SK-N-SH treated with all-trans-retinoic acid at 6 μM for 48 hours (cell line): Measurements from ENCODE around the gene UBE2D4.

Experiments
- ATAC-seq: fragments of 200-7000 bp; cut with Tn5 transposase; 3 replicates; pipeline ENCODE4 v1.9.1; 2020; ENCODE audit warnings: mild to moderate bottlenecking, moderate library complexity
- ARNTL ChIP-seq: fragments of 450-650 bp; formaldehyde crosslinking; IDR thresholded peaks from 2 replicates; pipeline ENCODE4 v1.5.0; 2020; ENCODE audit warnings: low read depth, mild to moderate bottlenecking, moderate library complexity, borderline replicate concordance
- BACH2 ChIP-seq: fragments of 250-450 bp; sonication (Bioruptor Pico); IDR thresholded peaks from 2 replicates; pipeline ENCODE4 v1.9.0; 2021; ENCODE audit warnings: mild to moderate bottlenecking, borderline replicate concordance
- CSDC2 ChIP-seq: fragments of 250-450 bp; sonication (Bioruptor Pico); IDR thresholded peaks from 2 replicates; pipeline ENCODE4 v1.5.0; 2020; ENCODE audit warnings: mild to moderate bottlenecking, moderate library complexity
- ESRRG ChIP-seq: fragments of 250-450 bp; sonication (Bioruptor Pico); IDR thresholded peaks from 2 replicates; pipeline ENCODE4 v1.6.1; 2021; ENCODE audit warnings: mild to moderate bottlenecking
- GLIS3 ChIP-seq: fragments of 250-450 bp; sonication (Bioruptor Pico); IDR thresholded peaks from 2 replicates; pipeline ENCODE4 v1.5.0; 2020; ENCODE audit warnings: mild to moderate bottlenecking, moderate library complexity
- ISL1 ChIP-seq: fragments of 250-450 bp; sonication (Bioruptor Pico); IDR thresholded peaks from 2 replicates; pipeline ENCODE4 v2.1.2; 2022; ENCODE audit warnings: mild to moderate bottlenecking, moderate library complexity
- OSR1 ChIP-seq: fragments of 250-450 bp; sonication (Bioruptor Pico); IDR thresholded peaks from 2 replicates; pipeline ENCODE4 v1.8.0; 2022; ENCODE audit warnings: moderate library complexity, mild to moderate bottlenecking, inconsistent platforms
- PATZ1 ChIP-seq: fragments of 250-450 bp; sonication (Bioruptor Pico); IDR thresholded peaks from 2 replicates; pipeline ENCODE4 v1.8.0; 2020; ENCODE audit warnings: mild to moderate bottlenecking, moderate library complexity, borderline replicate concordance
- PPARA ChIP-seq: fragments of 250-450 bp; sonication (Bioruptor Pico); IDR thresholded peaks from 2 replicates; pipeline ENCODE4 v1.5.0; 2020; ENCODE audit warnings: mild to moderate bottlenecking, borderline replicate concordance
- RARB ChIP-seq: fragments of 250-450 bp; sonication (Bioruptor Pico); IDR thresholded peaks from 2 replicates; pipeline ENCODE4 v1.8.0; 2021; ENCODE audit warnings: mild to moderate bottlenecking, moderate library complexity
- SNAI2 ChIP-seq: fragments of 250-450 bp; sonication (Bioruptor Pico); IDR thresholded peaks from 2 replicates; pipeline ENCODE4 v1.5.0; 2020; ENCODE audit warnings: mild to moderate bottlenecking, moderate library complexity
- TCF4 ChIP-seq: fragments of 250-450 bp; sonication (Bioruptor Pico); IDR thresholded peaks from 2 replicates; pipeline ENCODE4 v1.8.0; 2021; ENCODE audit warnings: mild to moderate bottlenecking, moderate library complexity, borderline replicate concordance
- TOX ChIP-seq: fragments of 250-450 bp; sonication (Bioruptor Pico); IDR thresholded peaks from 2 replicates; pipeline ENCODE4 v1.8.0; 2021; ENCODE audit warnings: mild to moderate bottlenecking, moderate library complexity, borderline replicate concordance
- ZC3H10 ChIP-seq: fragments of 250-450 bp; sonication (Bioruptor Pico); IDR thresholded peaks from 2 replicates; pipeline ENCODE4 v1.5.1; 2021; ENCODE audit warnings: mild to moderate bottlenecking, moderate library complexity
- ZFP3 ChIP-seq: fragments of 250-450 bp; sonication (Bioruptor Pico); IDR thresholded peaks from 2 replicates; pipeline ENCODE4 v1.5.0; 2020; ENCODE audit warnings: mild to moderate bottlenecking, moderate library complexity
- ZFP30 ChIP-seq: fragments of 450-650 bp; formaldehyde crosslinking; IDR thresholded peaks from 2 replicates; pipeline ENCODE4 v1.5.0; 2022; ENCODE audit warnings: mild to moderate bottlenecking, moderate library complexity
- ZNF565 ChIP-seq: fragments of 450-650 bp; formaldehyde crosslinking; conservative IDR thresholded peaks from 2 replicates; pipeline ENCODE4 v1.5.0; 2020; ENCODE audit warnings: low read depth, mild to moderate bottlenecking, moderate library complexity
- ZNF70 ChIP-seq: fragments of 450-650 bp; formaldehyde crosslinking; IDR thresholded peaks from 2 replicates; pipeline ENCODE4 v1.5.0; 2020; ENCODE audit warnings: mild to moderate bottlenecking, moderate library complexity
- ZNF8 ChIP-seq: fragments of 450-650 bp; formaldehyde crosslinking; IDR thresholded peaks from 2 replicates; pipeline ENCODE4 v1.5.0; 2020; ENCODE audit warnings: mild to moderate bottlenecking, moderate library complexity
- TF ChIP-seq, protein P1 (sequence below): fragments of 250-450 bp; sonication (Bioruptor Pico); IDR thresholded peaks from 2 replicates; pipeline ENCODE4 v1.5.1; 2021; ENCODE audit warnings: mild to moderate bottlenecking, moderate library complexity
- TF ChIP-seq, protein P2 (sequence below): fragments of 250-450 bp; sonication (Bioruptor Pico); IDR thresholded peaks from 2 replicates; pipeline ENCODE4 v1.5.1; 2020; ENCODE audit warnings: low read depth, mild to moderate bottlenecking, moderate library complexity
- TF ChIP-seq, protein P3 (sequence below): fragments of 250-450 bp; sonication (Bioruptor Pico); IDR thresholded peaks from 2 replicates; pipeline ENCODE4 v1.8.0; 2021; ENCODE audit warnings: low read depth, mild to moderate bottlenecking, moderate library complexity, borderline replicate concordance
- TF ChIP-seq, protein P4 (sequence below): fragments of 250-450 bp; sonication (Bioruptor Pico); IDR thresholded peaks from 2 replicates; pipeline ENCODE4 v1.5.0; 2020; ENCODE audit warnings: mild to moderate bottlenecking, moderate library complexity

The UBE2D4 gene

GRCh38 chr7:43933902-43934560 is 7.8 kb downstream of the UBE2D4 start (continued):
- TF ChIP-seq, protein P1, sequence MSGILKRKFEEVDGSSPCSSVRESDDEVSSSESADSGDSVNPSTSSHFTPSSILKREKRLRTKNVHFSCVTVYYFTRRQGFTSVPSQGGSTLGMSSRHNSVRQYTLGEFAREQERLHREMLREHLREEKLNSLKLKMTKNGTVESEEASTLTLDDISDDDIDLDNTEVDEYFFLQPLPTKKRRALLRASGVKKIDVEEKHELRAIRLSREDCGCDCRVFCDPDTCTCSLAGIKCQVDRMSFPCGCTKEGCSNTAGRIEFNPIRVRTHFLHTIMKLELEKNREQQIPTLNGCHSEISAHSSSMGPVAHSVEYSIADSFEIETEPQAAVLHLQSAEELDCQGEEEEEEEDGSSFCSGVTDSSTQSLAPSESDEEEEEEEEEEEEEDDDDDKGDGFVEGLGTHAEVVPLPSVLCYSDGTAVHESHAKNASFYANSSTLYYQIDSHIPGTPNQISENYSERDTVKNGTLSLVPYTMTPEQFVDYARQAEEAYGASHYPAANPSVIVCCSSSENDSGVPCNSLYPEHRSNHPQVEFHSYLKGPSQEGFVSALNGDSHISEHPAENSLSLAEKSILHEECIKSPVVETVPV: no peak
- TF ChIP-seq ISL1 (CRISPR knock-in tag) (no peak), ZNF565 (CRISPR knock-in tag) (no peak), ZNF70 (CRISPR knock-in tag) (no peak), ZNF8 (CRISPR knock-in tag) (no peak), BACH2 (CRISPR knock-in tag) (no peak), RARB (CRISPR knock-in tag) (no peak), ZFP3 (no peak)

DNA sequence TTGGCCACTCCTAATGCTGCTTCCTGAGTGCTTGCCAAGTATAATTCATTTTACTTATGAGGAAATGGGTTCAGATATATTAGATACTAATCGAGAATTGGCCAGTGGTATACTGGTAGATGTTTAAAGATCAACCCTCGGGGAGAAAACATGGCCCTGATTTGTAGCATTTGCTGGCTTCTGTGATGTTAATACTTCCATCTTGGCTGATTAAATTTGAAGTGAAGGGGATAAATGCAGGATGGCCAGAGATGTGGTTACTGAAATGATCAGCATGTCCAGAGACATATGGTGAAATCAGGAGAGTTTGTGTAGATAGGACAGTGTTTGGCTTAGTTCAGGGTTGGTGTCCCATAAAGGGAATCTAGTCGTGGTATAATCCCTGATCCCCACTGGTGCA is 11.2 kb downstream of the UBE2D4 start:
- TF ChIP-seq GLIS3 (peak; percentile 98), BACH2 (CRISPR knock-in tag) (no peak), ZNF70 (CRISPR knock-in tag) (peak; percentile 75; the same call in 1 of the 2 replicates), PPARA (peak; percentile 81; the same call in 1 of the 2 replicates), ARNTL (CRISPR knock-in tag) (no peak), ISL1 (CRISPR knock-in tag) (peak; percentile 72), RARB (CRISPR knock-in tag) (no peak), ZNF565 (CRISPR knock-in tag) (0 out of 2 replicates have a peak, but pooled peaks have one; percentile 19), TCF4 (CRISPR knock-in tag) (peak; percentile 100), ZFP30 (CRISPR knock-in tag) (no peak; the same call in 1 of the 2 replicates), ESRRG (CRISPR knock-in tag) (no peak), ZNF8 (CRISPR knock-in tag) (peak; percentile 68), CSDC2 (CRISPR knock-in tag) (no peak), SNAI2 (CRISPR knock-in tag) (peak; percentile 76; the same call in 1 of the 2 replicates), ZC3H10 (CRISPR knock-in tag) (no peak), OSR1 (CRISPR knock-in tag) (no peak), ZFP3 (no peak), PATZ1 (CRISPR knock-in tag) (no peak; the same call in 1 of the 2 replicates), TOX (no peak)
- TF ChIP-seq, protein P1: peak; percentile 97
- TF ChIP-seq, protein P2, sequence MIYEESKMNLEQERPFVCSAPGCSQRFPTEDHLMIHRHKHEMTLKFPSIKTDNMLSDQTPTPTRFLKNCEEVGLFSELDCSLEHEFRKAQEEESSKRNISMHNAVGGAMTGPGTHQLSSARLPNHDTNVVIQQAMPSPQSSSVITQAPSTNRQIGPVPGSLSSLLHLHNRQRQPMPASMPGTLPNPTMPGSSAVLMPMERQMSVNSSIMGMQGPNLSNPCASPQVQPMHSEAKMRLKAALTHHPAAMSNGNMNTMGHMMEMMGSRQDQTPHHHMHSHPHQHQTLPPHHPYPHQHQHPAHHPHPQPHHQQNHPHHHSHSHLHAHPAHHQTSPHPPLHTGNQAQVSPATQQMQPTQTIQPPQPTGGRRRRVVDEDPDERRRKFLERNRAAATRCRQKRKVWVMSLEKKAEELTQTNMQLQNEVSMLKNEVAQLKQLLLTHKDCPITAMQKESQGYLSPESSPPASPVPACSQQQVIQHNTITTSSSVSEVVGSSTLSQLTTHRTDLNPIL (CRISPR knock-in tag): 0 out of 2 replicates have a peak, but pooled peaks have one; percentile 48
- TF ChIP-seq, protein P3, sequence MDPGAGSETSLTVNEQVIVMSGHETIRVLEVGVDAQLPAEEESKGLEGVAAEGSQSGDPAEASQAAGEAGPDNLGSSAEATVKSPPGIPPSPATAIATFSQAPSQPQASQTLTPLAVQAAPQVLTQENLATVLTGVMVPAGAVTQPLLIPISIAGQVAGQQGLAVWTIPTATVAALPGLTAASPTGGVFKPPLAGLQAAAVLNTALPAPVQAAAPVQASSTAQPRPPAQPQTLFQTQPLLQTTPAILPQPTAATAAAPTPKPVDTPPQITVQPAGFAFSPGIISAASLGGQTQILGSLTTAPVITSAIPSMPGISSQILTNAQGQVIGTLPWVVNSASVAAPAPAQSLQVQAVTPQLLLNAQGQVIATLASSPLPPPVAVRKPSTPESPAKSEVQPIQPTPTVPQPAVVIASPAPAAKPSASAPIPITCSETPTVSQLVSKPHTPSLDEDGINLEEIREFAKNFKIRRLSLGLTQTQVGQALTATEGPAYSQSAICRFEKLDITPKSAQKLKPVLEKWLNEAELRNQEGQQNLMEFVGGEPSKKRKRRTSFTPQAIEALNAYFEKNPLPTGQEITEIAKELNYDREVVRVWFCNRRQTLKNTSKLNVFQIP (CRISPR knock-in tag): no peak
- TF ChIP-seq, protein P4, sequence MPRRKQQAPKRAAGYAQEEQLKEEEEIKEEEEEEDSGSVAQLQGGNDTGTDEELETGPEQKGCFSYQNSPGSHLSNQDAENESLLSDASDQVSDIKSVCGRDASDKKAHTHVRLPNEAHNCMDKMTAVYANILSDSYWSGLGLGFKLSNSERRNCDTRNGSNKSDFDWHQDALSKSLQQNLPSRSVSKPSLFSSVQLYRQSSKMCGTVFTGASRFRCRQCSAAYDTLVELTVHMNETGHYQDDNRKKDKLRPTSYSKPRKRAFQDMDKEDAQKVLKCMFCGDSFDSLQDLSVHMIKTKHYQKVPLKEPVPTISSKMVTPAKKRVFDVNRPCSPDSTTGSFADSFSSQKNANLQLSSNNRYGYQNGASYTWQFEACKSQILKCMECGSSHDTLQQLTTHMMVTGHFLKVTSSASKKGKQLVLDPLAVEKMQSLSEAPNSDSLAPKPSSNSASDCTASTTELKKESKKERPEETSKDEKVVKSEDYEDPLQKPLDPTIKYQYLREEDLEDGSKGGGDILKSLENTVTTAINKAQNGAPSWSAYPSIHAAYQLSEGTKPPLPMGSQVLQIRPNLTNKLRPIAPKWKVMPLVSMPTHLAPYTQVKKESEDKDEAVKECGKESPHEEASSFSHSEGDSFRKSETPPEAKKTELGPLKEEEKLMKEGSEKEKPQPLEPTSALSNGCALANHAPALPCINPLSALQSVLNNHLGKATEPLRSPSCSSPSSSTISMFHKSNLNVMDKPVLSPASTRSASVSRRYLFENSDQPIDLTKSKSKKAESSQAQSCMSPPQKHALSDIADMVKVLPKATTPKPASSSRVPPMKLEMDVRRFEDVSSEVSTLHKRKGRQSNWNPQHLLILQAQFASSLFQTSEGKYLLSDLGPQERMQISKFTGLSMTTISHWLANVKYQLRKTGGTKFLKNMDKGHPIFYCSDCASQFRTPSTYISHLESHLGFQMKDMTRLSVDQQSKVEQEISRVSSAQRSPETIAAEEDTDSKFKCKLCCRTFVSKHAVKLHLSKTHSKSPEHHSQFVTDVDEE (CRISPR knock-in tag): peak; percentile 98

More for the DNA sequence above, 11.2 kb downstream of the UBE2D4 start:
- peak; percentile 61 for ATAC-seq
